ENCODE results near the gene THAP4. TPM values are rescaled to one million over a fixed set of nuclear protein-coding genes. Genes with fewer than 3 reads are reported as not detected.
"Not testable (repeated sequence)": the region's sequence is repeated elsewhere in the genome, so short reads cannot be mapped to it uniquely, and the experiment has no call there.

Gene THAP4
- total RNA-seq, 3 donors from 2014 or later, result 35.3 to 45.9 (median 38.1) TPM

- Histone ChIP-seq H3K4me1 (no peaks in the 10 kb centered on the region), H3K27ac (no peak overlapping the region), H3K4me3 (no peak overlapping the region), H3K9me3 (peaks cover 6 to 8% of the 10 kb centered on the region in 2 donors), H3K27me3 (no peaks in the 10 kb centered on the region), H3K36me3 (no peaks in the 10 kb centered on the region)
- TF ChIP-seq POLR2A (IDR thresholded peaks at IDR 0.05) (no peak), POLR2AphosphoS5 (IDR thresholded peaks at IDR 0.05) (no peak), CTCF (IDR thresholded peaks at IDR 0.05) (no peak)
- DNase-seq (ENCODE audit: low spot score in 2 of 2), result no peak
- intact Hi-C loops (cut with DNase I; ENCODE audit: low total_unique reads), result no loop called here
These were observed 43.7 kb downstream of the THAP4 start for GRCh38 chr2:241593271-241593670.

- H3K27me3 ChIP-seq, result no peaks in the 10 kb centered on the region
- peaks cover 14 to 16% of the 10 kb centered on the region in 2 donors for H3K9me3 ChIP-seq
- no peaks in the 10 kb centered on the region for H3K4me1 ChIP-seq
- no peaks in the 10 kb centered on the region for H3K36me3 ChIP-seq
- H3K4me3 ChIP-seq, result no peak overlapping the region
- TF ChIP-seq POLR2AphosphoS5 (IDR thresholded peaks at IDR 0.05) (no peak), CTCF (IDR thresholded peaks at IDR 0.05) (no peak), POLR2A (IDR thresholded peaks at IDR 0.05) (no peak)
- DNase-seq (ENCODE audit: low spot score in 2 of 2), result no peak
- intact Hi-C loops (cut with DNase I; ENCODE audit: low total_unique reads), result no loop called here
- H3K27ac ChIP-seq, result no peak overlapping the region
These were observed 44.7 kb downstream of the THAP4 start for GRCh38 chr2:241592126-241592845.

- H3K27me3 ChIP-seq; H3K36me3 ChIP-seq; DNase-seq (ENCODE audit: low spot score in 2 of 2); intact Hi-C loops (cut with DNase I; ENCODE audit: low total_unique reads); H3K4me1 ChIP-seq; H3K4me3 ChIP-seq; H3K27ac ChIP-seq: not testable (repeated sequence)
- H3K9me3 ChIP-seq, result peaks cover 29 to 30% of the 10 kb centered on the region in 2 donors
These were observed 46.2 kb downstream of the THAP4 start for GRCh38 chr2:241590496-241591455.

GRCh38 chr2:241589863-241590262 is 47.1 kb downstream of the THAP4 start:
- H3K4me3 ChIP-seq; intact Hi-C loops (cut with DNase I; ENCODE audit: low total_unique reads); DNase-seq (ENCODE audit: low spot score in 2 of 2); H3K27ac ChIP-seq; H3K4me1 ChIP-seq; H3K36me3 ChIP-seq; H3K27me3 ChIP-seq: not testable (repeated sequence)
- H3K9me3 ChIP-seq, result peaks cover 30 to 32% of the 10 kb centered on the region in 2 donors

GRCh38 chr2:241586564-241587264 is 50.2 kb downstream of the THAP4 start:
- no peak for DNase-seq (ENCODE audit: low spot score in 2 of 2)
- TF ChIP-seq POLR2A (IDR thresholded peaks at IDR 0.05), result no peak
- no peak for TF ChIP-seq CTCF (IDR thresholded peaks at IDR 0.05)
- TF ChIP-seq POLR2AphosphoS5 (IDR thresholded peaks at IDR 0.05), result no peak
- H3K4me1 ChIP-seq, result no peaks in the 10 kb centered on the region
- no peaks in the 10 kb centered on the region for H3K36me3 ChIP-seq
- H3K27ac ChIP-seq, result no peak overlapping the region
- H3K4me3 ChIP-seq, result no peak overlapping the region
- peaks cover 30 to 32% of the 10 kb centered on the region in 2 donors for H3K9me3 ChIP-seq
- intact Hi-C loops (cut with DNase I; ENCODE audit: low total_unique reads), result no loop called here
- no peaks in the 10 kb centered on the region for H3K27me3 ChIP-seq

All from breast epithelium (tissue), 4 donors.